NCI-H82 (cell line): ENCODE results near the gene ABTB2.

Source experiments
- DNase-seq: peaks from one replicate; lab custom pipeline; 2025; lab: John Stamatoyannopoulos, UW

The ABTB2 gene

DNA sequence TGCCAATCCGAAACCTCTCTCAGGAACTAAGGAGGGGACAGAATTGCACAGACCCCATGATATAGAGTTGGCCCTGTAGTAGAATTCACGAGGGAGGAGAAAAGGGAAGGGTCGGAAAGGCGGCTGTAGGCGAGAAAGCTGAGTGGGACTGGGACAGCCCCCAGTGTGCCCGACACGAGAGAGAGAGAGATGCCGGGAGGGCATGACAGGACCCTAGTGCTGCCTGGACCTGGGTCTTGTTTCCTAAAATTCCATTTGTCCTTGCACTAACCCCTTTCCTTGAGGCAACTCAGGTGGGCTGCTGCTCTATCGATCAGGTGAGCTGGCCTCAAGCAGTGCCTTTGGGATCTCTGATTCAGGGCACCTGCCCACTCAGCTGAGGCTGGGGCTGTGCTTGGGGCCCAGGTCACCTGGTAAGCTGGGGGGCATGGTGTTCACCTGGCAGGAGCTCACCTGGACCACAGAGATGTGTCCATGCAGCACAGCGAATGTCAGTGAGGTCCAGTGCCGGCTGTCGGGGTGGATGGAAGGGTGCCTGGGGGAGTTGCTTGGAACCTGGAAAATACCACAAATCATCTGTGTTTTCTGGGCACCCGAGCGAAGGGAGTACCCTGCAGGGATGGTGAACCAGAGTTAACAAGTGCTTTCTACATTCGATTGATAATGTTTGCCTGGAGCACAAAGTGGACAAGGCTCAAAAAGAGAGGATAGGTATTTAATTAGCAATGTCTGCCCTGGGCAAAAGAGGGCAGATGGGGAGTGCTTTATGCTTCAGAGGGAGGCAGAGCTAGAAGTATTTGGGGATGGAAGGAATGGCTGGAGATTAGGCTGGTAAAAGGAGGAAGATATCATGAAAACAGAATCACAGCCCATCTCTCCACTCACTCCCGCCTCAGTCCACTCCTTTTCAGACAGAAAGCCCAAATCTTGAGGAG, 190.7 kb downstream of the ABTB2 start:
- no peak for DNase-seq

DNA sequence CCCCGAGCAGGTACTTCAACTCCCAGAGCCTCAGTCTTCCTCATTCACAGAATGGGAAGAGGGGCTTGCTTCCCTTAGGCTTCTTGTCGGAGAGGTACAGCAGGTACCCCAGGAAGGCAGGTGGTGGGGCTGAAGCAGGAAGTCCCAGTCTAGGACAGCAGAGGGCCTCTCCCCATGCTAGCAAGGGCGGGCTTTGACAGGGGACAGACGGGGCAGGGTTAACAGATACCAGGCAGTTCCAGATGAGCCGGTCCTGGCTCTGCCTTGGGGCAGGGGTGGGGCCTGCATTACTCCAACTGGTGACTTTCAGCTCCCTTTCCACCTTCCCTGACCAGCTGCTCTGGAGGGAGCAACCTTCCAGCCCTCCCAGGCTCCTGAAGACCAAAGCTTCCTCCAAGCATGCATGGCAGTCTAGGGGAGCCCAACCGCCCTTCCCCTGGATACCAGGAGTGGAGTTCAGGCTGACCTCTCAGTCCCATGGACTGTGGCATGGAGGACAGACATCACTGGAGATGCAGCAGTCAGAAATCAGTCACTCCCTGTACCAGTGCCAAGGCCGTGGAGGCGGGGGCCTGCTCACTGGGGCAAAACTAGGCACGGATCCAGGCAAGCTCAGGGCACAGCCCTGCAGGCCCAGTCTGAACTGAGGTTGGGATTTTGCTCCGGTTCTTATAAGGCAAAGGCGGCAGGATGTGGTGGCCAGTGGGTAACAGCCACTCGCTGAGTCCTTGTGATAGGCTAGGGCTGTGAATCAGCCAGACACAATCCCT, 191.8 kb downstream of the ABTB2 start:
- peak; percentile 10 for DNase-seq

DNA sequence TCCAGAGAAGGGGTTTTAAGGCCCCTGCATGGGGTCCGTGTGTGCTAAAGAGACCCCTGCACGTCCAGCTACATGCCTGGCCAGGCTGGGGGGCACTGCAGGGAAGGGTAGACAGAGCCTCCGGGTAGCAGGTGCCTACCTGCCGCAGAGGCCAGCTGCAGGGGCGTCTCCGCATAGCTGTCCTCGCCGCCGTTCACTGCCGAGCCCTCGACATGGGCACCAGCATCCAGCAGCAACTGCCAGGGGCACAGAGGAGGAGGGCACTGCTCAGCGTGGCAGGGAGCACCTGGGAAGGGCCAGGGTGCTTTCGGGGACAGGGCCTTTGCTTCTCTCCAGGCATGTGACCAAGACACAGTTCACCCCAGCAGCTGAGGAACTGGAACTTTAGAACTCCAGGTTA, 192.7 kb downstream of the ABTB2 start:
- no peak for DNase-seq

DNA sequence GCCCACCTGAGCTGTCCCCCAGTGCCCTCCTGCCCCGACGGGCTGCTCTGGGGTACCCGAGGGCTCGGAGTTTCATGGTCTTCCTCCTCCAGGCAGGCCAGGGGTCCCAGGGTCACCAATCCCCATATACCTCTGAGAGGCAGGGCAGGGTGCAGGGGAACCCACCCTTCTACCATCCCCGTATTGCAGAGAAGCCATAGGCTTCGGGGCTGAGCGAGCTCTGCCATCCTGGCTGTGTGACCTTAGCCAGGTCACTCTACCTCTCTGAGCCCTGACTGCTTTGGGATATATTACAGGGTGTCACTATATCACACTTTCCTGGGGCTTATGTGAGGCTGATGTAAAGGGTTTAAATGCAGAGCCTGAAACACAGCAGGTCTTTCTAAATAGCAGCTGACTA, 195.0 kb downstream of the ABTB2 start:
- DNase-seq, result no peak

DNA sequence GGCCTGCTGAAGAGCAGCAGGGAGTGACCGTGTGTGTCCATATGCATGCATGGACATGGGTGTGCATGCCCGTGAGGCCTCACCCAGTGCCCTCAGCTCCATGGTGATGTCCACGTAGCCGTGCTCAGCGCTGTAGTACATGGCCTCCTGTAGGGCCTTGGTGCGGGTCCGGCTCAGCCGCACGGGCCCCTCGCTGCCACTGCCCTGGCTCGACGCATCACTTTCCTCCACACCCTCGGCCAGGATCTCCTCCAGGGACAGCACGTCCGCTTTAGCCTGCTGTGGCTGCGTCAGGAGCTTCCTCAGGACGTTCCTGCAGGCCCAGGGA, 195.4 kb downstream of the ABTB2 start:
- DNase-seq, result no peak

DNA sequence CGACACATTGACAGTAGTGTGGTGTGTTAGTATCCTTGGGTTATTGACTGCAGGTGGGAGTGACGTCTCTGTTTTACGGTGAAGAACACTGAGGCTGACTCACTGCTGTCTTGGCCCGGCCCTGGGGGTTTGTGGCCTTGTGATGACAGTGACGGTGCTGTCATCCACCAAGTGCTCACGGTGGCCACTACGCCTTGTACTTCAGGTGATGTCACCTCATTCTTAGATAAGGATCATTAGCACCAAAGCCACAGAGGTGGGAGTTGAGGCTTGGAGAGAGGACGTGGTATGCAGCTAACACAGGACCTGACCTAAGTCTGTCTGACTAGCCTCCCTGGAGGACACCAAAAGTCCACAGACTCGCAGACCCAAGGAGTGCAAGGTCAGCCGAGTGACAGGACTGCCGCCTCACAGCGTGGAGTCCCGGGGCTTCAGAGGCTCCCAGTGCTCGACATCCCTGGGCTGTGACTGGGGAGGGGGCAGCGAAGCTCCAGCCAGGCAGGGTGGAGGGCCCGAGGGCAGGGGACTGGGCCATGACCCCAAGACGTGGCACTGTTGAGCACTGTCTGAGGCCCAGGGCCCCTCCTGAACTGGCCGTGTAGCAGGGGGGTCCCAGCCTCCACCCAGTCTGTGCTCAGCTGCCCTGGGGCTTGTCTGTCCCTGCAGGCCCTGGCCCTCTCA, 195.9 kb downstream of the ABTB2 start:
- DNase-seq, result no peak

DNA sequence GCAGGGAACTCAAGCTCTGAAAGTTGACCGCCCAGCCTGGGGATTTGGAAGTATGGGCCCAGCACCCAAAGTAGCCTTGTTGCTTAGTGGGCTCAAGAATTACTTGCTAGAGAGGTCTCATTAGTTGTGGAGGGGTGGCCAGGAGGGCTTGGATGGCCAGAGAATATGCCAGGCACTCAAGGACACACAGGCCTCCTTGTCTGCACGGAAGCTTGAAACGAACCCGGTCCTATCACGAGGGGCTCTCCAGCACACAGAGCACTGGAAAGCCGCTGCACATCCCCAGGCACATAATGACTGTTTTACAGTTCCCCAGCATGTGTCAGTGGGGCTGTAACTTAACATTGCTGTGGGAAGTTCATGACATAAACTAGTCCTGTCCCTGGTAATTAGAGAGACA, 196.4 kb downstream of the ABTB2 start:
- DNase-seq, result no peak

DNA sequence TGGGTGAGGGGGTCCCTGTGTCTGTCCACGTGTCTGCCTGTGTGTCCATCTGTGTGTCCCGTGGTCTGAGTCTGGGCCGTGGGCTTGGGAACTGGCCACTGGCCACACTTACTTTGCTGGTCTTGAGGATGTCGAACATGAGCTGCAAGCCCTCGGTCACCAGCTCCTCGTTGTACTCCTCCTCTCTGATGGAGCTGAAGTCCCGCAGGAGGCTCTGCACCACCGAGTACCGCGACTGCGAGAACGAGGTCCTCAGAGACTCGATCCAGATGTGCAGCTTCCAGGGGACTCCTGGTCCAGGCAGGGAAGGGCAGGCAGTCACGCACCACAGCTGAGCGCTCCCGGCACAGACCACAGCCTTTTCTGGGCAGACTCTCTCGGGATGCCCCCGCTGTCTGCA, 197.0 kb downstream of the ABTB2 start:
- no peak for DNase-seq

DNA sequence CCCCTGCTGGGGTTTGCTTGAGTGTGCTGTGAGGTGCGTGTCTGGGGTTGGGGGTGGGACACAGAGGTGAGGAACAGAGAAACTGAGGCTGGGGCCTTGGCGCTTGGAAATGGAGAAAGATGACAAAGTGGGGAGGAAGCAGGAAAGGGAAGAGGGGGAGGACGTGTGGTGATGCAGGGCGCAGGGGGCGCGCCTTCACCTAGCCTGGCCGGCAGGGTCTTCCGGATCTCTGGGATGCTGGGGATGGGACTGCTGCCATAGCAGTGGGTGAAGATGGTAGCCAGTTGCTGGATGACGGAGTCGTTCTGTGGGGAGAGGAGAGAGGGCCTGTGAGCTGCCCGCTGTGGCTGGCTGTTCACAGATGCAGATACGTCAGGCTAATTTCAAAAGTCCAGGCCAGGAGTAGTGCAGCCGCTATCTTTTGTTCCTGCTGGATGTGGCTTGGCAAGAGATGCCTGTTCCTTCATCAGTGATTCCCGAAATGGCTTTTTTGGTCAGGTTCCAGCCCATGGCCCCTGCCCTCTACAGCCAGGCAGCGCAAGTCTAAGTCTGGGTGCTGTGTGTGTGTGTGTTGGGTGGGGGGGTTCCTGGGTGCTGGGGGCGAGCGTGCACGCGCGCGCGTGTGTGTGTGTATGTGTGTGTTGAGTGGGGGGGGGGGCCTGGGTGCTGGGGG, 197.6 kb downstream of the ABTB2 start:
- no peak for DNase-seq

DNA sequence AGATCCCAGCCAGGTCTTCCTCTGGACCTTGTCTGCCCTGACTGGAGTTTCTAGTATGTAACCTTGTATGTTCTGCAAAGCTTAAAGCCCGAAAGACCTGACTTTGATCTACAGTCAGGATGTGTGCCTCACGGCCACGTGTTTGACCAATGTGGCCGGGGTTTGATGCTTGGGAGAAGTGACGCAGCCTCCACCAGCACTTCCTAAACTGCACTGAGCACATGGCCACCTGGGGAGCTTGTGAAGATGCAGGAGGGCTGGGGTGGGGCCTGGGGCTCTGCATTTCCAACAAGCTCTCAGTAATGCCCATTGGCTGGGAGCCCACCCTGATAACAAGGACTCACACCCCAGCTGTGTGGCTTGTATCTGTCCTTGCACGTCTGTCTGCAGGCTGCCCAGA, 199.1 kb downstream of the ABTB2 start:
- DNase-seq, result no peak

DNA sequence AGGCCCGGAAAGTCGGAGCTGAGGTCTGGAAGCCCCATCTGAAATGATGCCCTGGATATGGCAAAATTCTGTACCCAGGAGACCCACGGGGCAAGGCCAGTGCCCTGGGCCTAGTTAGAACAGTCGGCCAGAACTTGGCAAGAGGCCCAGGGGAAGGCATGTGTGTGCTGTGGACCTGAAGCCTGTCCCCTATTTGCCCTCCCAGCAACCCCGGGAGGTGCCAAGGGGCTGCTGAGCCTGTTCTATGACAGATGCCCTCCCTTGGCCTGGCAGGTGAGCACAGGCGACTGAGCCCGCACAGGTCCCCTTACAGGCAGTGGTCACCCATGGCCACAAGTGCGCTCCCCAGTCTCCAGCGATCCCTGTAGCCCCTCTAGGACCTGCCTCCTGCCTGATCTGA, 200.6 kb downstream of the ABTB2 start:
- no peak for DNase-seq

DNA sequence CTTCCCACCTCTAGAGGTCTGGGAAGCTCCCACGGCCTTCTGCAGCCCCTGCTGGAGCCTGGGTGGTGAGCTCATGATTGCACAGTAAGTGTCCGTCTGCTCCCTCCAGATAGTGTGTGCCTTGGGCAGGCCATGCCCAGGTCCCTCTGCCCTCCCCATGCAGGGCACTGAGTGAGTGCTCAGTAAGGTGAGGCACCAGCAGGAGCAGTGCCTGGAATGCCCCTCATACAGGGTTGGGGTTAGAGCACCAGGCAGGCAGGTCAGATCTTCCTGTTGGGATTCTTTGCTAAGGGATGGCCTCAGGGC, 202.1 kb downstream of the ABTB2 start:
- DNase-seq, result no peak

DNA sequence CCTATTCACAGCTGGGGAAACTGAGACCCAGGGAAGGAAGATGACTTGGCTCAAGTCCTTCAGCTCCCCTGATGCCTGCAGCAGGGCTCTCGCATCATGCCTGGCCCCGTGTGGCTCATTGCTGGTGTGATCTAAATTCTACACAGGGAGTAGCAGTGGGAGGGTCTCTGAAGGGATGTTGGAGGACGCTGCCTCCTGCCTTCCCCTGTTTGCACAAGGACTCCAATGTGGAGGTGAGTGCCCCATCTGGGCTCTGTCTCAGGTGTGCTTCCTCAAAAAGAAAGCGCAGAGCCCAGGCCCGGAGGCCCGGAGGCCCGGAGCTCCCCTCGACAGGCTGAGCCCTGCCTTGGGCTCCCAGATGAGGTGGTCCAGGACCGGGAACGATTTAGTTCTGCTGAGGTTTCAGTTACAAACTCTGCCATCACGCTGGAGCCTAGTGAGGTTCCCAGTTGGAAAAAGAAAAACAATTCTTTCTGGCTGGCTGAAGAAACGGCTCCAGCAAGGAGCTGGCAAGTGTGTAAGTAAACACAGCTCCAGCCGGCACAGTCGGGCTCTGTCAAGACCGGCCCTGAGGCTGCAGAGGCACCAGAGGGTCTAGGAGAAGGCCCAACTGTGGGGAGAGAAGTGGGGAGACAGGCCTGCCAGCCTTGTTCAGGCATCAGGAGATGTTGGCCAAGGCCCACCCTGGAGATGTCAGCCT, 202.6 kb downstream of the ABTB2 start:
- no peak for DNase-seq

DNA sequence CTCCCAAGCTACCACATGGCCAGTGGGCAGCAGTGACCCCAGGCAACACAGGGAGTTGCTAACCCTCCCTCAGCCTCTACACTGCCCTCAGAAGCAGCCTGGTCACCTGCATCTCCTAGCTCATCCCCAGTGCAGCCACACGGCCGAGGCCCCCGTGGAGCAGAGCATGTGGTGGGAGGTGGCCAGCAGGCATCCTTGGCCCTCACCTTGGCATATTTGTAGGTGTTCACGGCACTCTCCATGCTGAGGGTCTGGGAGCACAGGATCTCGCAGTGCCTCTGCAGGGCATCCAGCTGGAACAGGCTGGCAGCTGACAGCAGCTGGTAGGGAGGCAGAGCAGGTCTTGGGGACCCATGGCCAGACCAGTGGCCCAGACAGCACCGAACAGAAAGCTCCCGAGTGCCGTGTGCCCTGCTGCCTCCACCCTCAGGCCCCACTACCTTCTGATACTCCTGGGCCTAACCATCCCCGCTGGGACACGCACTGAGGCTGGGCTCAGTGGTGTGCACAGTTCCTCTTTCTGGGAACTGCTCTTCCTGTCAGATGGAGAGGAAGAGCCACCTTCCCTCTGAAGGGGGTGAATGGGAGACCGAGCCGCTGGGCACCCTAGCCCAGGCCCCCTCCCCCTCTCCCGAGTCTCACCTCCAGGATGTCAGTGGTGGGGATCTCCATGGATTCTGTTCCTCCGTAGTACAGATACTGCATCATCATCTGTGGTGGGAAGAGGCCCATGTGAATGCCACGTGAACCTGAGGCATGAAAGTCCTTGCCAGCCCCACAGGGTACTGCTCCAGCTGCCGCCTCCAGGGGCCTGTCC, 203.5 kb downstream of the ABTB2 start:
- no peak for DNase-seq

DNA sequence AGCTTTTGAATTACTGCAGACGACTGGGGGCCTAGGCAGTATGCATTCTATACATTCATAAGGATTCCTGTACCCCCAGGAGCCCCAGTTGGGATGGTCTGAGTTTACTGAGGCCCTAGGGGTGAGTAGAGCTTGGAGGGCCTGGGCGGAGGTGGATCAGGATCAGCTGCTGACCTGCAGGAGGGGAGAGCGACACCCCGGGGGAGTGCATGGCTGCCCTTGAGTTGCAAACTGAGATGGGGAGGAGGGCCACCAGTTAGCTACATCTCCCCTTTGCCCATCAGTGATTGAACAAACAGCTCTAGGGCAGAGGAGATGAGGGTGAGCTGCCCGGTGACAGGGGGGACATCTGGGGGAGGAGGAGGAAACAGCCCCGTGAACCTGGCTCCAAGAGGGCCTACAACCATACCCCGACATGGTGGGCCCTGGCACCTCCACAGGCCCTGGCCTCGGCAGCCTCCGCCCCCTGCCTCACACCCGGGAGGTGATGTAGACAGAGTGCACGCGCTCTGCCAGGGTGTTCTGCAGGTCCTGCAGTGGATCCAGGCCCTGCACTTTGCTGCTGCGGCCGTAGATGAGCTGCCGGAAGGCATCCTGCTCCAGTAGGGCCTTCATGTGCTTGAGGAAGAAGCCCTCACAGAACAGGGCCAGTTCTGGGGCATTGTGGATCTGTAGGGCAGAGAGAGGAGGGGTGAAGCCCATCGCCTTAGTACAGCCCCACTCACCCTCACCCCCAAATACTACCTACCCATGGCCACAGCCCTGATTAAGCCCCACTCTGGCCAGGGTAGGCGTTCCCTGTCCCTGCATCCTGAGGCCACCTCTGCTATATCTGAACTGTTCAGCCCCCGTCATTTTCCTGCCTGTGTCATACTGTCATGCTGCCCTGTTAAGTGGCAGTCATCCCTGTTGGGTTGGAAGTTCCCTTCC, 205.6 kb downstream of the ABTB2 start:
- DNase-seq, result no peak

DNA sequence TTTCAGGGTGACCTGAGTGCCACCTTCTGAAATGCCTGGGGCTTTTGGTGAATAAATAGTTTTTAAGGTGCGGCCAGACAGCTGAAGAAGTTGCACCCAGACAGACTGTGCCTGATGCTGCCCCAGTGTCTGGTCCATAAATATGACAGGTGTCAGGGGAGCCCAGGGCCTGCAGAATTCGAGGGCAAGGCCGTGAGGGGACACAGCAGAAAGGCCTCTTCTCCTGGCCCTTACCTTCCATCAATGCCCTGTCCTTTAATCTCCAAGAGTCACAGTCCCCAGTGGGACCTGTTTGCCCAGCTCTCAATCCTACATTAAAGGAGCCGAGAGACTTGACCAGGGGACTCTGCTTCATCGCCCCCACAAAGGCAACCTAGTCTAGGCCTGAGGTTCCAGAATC, 206.6 kb downstream of the ABTB2 start:
- no peak for DNase-seq

DNA sequence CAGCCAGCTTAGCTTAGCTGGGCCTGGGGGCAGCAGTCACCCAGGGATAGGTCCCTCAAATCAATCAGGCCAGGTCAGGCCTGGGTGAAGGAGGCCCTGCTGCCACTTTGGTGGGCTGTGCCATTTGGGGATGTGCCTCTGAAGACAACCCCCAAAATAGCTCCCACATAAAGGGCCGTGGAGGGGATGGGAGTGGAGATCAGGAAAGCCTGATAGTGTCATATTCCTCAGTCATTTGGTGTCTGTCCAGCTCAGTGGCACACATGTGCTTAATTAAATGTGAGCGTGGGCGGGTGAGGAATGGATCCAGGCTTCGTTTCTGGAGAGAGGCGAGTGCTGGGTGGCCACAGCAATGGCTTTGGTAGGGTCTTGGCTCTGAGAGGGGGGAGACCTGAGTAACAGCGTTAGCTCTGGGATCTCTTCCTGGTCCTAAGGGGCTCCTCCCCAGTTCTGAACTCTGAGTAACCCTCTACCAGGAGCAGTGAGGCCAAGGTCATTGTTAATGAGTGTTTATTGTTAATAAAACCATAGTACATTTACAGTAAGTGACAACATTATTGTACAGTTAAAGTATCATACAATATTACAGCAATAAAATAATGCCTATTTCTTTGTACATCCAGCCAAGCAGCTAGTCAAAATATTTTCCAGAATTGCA, 207.2 kb downstream of the ABTB2 start:
- DNase-seq, result no peak

DNA sequence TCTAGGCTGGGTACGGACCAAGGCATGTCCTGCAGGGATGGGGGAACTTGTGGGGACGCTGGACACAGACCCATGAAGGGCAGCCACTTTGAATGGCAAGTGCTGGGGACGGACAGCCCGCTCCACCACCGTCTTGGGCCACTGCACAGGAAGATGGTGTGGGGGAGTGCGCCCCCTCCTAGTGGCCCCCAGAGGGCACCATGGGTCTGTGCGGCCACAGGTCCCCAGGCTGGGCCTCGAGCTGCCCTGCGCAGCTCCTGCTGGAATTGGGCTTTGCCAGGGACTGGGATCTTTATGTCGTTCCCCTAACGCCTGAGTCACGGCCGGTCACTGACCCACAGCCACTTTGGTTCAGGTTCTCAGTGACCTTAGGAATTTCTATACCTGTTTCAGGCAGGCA, 208.0 kb downstream of the ABTB2 start:
- DNase-seq, result peak; percentile 23

DNA sequence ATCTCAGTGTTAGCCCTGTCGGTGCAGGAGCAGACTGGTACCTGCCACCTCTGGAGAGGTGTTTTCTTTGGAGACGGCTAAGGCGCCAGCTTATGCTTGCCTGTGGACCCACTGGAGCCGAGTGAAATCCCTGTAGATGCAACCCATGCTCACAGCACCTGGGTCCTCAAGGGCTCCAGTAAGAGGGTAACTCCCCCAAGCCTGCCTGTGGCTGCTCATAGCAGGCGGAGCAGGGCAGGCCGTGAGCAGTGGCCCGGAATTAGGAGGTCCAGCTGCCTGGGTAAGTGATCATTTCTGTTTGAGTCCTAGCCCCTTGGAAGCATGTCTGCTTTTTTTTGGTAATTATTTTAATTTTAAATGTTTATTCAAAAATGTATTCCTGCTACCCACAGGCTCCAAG, 208.5 kb downstream of the ABTB2 start:
- no peak for DNase-seq
